Measurements from ENCODE around the gene BANP. TPM values are rescaled to one million over a fixed set of nuclear protein-coding genes. Genes with fewer than 3 reads are reported as not detected.
"Not testable (repeated sequence)": the region's sequence is repeated elsewhere in the genome, so short reads cannot be mapped to it uniquely, and the experiment has no call there.

The BANP gene
- total and polyA plus RNA-seq, 2 donors (not counting 3 experiments of a cell fraction or from before 2014, with no cell fraction given): 22.4 to 33.8 TPM

- H4K20me1 ChIP-seq (replicated peaks; ENCODE audit: control insufficient read depth, extremely low read depth, insufficient read depth, low read length): no peaks in the 10 kb centered on the region
- dilution Hi-C loops (cut with MboI; ENCODE audit: extremely low pct_ligation_motif_present, low sequenced_read_pairs): no loop called here
- H3K79me2 ChIP-seq (ENCODE audit: control insufficient read depth, insufficient read depth, low read length): no peaks in the 10 kb centered on the region
- no peaks in the 10 kb centered on the region for H3K4me1 ChIP-seq (ENCODE audit: control insufficient read depth, extremely low read depth, insufficient read depth, low read length)
- no peak overlapping the region for H3K4me3 ChIP-seq (replicated peaks in 1 of 3; ENCODE audit: insufficient read depth in 1 of 3, low read depth in 1 of 3, low read length in 3 of 3)
- POLR2A ChIA-PET: no interaction called here
- no peak overlapping the region for H2AFZ ChIP-seq (ENCODE audit: low read depth, low read length)
- H3K9me3 ChIP-seq (replicated peaks; ENCODE audit: control insufficient read depth, insufficient read depth, low read length): no peaks in the 10 kb centered on the region
- TF ChIP-seq EZH2 (IDR thresholded peaks at IDR 0.05; ENCODE audit: borderline replicate concordance, low read depth, low read length, severe bottlenecking): no peak
- no peak for TF ChIP-seq FOS (IDR thresholded peaks at IDR 0.05; ENCODE audit: borderline replicate concordance, insufficient read depth, low read length)
- no peak for TF ChIP-seq POLR2AphosphoS5 (IDR thresholded peaks at IDR 0.05; ENCODE audit: insufficient read depth, low read depth, low read length)
- no peak overlapping the region for H3K9ac ChIP-seq (replicated peaks; ENCODE audit: extremely low read depth, insufficient read depth, low read length)
- FAIRE-seq (no peak), DNase-seq (ENCODE audit: low read depth, low spot score) (no peak)
- no peak overlapping the region for H3K4me2 ChIP-seq (ENCODE audit: insufficient read depth, low read length)
- H3K27me3 ChIP-seq (ENCODE audit: control insufficient read depth in 2 of 2, insufficient read depth in 2 of 2, low read length in 2 of 2): no peaks in the 10 kb centered on the region
- peaks cover 0 to under 1% of the 10 kb centered on the region in 2 experiments for H3K36me3 ChIP-seq (ENCODE audit: control insufficient read depth in 2 of 2, extremely low read depth in 1 of 2, insufficient read depth in 2 of 2, low read length in 2 of 2)
- H3K27ac ChIP-seq (ENCODE audit: insufficient read depth, low read depth, low read length): no peak overlapping the region
- BruUV-seq (replicated peaks): no TSS peak
- H3K9me1 ChIP-seq (replicated peaks; ENCODE audit: control insufficient read depth, extremely low read depth, insufficient read depth, low read length): no peaks in the 10 kb centered on the region
- intact Hi-C loops (cut with micrococcal nuclease): no loop called here
- CTCF ChIA-PET: no interaction called here
Observed at GRCh38 chr16:88017587-88018101, 66.4 kb downstream of the BANP start.

GRCh38 chr16:88018382-88018781, 67.1 kb downstream of the BANP start:
- BruUV-seq (replicated peaks): not testable (repeated sequence)

GRCh38 chr16:88019041-88019820, 68.0 kb downstream of the BANP start:
- FAIRE-seq; BruUV-seq (replicated peaks); dilution Hi-C loops (cut with MboI; ENCODE audit: extremely low pct_ligation_motif_present, low sequenced_read_pairs); H3K4me3 ChIP-seq (replicated peaks in 1 of 3; ENCODE audit: insufficient read depth in 1 of 3, low read depth in 1 of 3, low read length in 3 of 3); H3K79me2 ChIP-seq (ENCODE audit: control insufficient read depth, insufficient read depth, low read length); H3K4me1 ChIP-seq (ENCODE audit: control insufficient read depth, extremely low read depth, insufficient read depth, low read length); H3K9me3 ChIP-seq (replicated peaks; ENCODE audit: control insufficient read depth, insufficient read depth, low read length); H3K36me3 ChIP-seq (ENCODE audit: control insufficient read depth in 2 of 2, extremely low read depth in 1 of 2, insufficient read depth in 2 of 2, low read length in 2 of 2); intact Hi-C loops (cut with micrococcal nuclease); DNase-seq (ENCODE audit: low read depth, low spot score); H3K27me3 ChIP-seq (ENCODE audit: control insufficient read depth in 2 of 2, insufficient read depth in 2 of 2, low read length in 2 of 2); H2AFZ ChIP-seq (ENCODE audit: low read depth, low read length); H3K27ac ChIP-seq (ENCODE audit: insufficient read depth, low read depth, low read length); H3K9me1 ChIP-seq (replicated peaks; ENCODE audit: control insufficient read depth, extremely low read depth, insufficient read depth, low read length); H4K20me1 ChIP-seq (replicated peaks; ENCODE audit: control insufficient read depth, extremely low read depth, insufficient read depth, low read length); H3K4me2 ChIP-seq (ENCODE audit: insufficient read depth, low read length); CTCF ChIA-PET; H3K9ac ChIP-seq (replicated peaks; ENCODE audit: extremely low read depth, insufficient read depth, low read length): not testable (repeated sequence)
- POLR2A ChIA-PET: interaction anchor here (0.6 kb wide), 1 partner anchor 215 kb away, joined by 4 read pairs; no protein-coding TSS in a partner anchor

More at GRCh38 chr16:88018382-88018781, 67.1 kb downstream of the BANP start:
- dilution Hi-C loops (cut with MboI; ENCODE audit: extremely low pct_ligation_motif_present, low sequenced_read_pairs); H3K4me3 ChIP-seq (replicated peaks in 1 of 3; ENCODE audit: insufficient read depth in 1 of 3, low read depth in 1 of 3, low read length in 3 of 3); intact Hi-C loops (cut with micrococcal nuclease); H3K79me2 ChIP-seq (ENCODE audit: control insufficient read depth, insufficient read depth, low read length); H3K36me3 ChIP-seq (ENCODE audit: control insufficient read depth in 2 of 2, extremely low read depth in 1 of 2, insufficient read depth in 2 of 2, low read length in 2 of 2); H3K4me1 ChIP-seq (ENCODE audit: control insufficient read depth, extremely low read depth, insufficient read depth, low read length); H4K20me1 ChIP-seq (replicated peaks; ENCODE audit: control insufficient read depth, extremely low read depth, insufficient read depth, low read length); H3K27me3 ChIP-seq (ENCODE audit: control insufficient read depth in 2 of 2, insufficient read depth in 2 of 2, low read length in 2 of 2); H3K9ac ChIP-seq (replicated peaks; ENCODE audit: extremely low read depth, insufficient read depth, low read length); H3K27ac ChIP-seq (ENCODE audit: insufficient read depth, low read depth, low read length); H3K9me1 ChIP-seq (replicated peaks; ENCODE audit: control insufficient read depth, extremely low read depth, insufficient read depth, low read length); POLR2A ChIA-PET; FAIRE-seq; H2AFZ ChIP-seq (ENCODE audit: low read depth, low read length); DNase-seq (ENCODE audit: low read depth, low spot score); H3K9me3 ChIP-seq (replicated peaks; ENCODE audit: control insufficient read depth, insufficient read depth, low read length); CTCF ChIA-PET; H3K4me2 ChIP-seq (ENCODE audit: insufficient read depth, low read length): not testable (repeated sequence)

Measured in endothelial cell of umbilical vein (primary cell).